ENCODE data around the gene COL25A1.
A peak's percentile ranks its signal among the peaks of the same experiment; 100 is the strongest.

Gene COL25A1

GRCh38 chr4:108787724-108788123 is 514.7 kb downstream of the COL25A1 start:
- no peak for DNase-seq

- no peak for DNase-seq
Measured at GRCh38 chr4:108787106-108787505, 515.4 kb downstream of the COL25A1 start.

GRCh38 chr4:108786351-108786750 is 516.1 kb downstream of the COL25A1 start:
- no peak for DNase-seq

- no peak for DNase-seq
Measured at GRCh38 chr4:108783665-108784463, 518.6 kb downstream of the COL25A1 start.

- DNase-seq = no peak
Measured at GRCh38 chr4:108779958-108780357, 522.5 kb downstream of the COL25A1 start.

- DNase-seq = no peak
Measured at GRCh38 chr4:108777388-108777787, 525.1 kb downstream of the COL25A1 start.

- no peak for DNase-seq
Measured at GRCh38 chr4:108775921-108776320, 526.5 kb downstream of the COL25A1 start.

GRCh38 chr4:108774809-108775530 is 527.5 kb downstream of the COL25A1 start:
- DNase-seq = no peak

- no peak for DNase-seq
Measured at GRCh38 chr4:108772402-108772801, 530.1 kb downstream of the COL25A1 start.

- DNase-seq = no peak
Measured at GRCh38 chr4:108766058-108766457, 536.4 kb downstream of the COL25A1 start.

GRCh38 chr4:108763986-108764385 is 538.5 kb downstream of the COL25A1 start:
- DNase-seq = no peak

- DNase-seq = no peak
Measured at GRCh38 chr4:108763226-108763593, 539.2 kb downstream of the COL25A1 start.

GRCh38 chr4:108762559-108763225 is 539.8 kb downstream of the COL25A1 start, which contains the start of gene ETNPPL:
Gene ETNPPL, minus strand, starts transcription at chr4:108763053. Its CDS starts 155 bp downstream, at chr4:108762898.
- DNase-seq = peak; percentile 47
